ENCODE results near the gene NR2F1. TPM values are rescaled to one million over a fixed set of nuclear protein-coding genes. Genes with fewer than 3 reads are reported as not detected.

NR2F1 gene
- total RNA-seq, 1 experiment from 2014 or later = 1.3 TPM

DNA sequence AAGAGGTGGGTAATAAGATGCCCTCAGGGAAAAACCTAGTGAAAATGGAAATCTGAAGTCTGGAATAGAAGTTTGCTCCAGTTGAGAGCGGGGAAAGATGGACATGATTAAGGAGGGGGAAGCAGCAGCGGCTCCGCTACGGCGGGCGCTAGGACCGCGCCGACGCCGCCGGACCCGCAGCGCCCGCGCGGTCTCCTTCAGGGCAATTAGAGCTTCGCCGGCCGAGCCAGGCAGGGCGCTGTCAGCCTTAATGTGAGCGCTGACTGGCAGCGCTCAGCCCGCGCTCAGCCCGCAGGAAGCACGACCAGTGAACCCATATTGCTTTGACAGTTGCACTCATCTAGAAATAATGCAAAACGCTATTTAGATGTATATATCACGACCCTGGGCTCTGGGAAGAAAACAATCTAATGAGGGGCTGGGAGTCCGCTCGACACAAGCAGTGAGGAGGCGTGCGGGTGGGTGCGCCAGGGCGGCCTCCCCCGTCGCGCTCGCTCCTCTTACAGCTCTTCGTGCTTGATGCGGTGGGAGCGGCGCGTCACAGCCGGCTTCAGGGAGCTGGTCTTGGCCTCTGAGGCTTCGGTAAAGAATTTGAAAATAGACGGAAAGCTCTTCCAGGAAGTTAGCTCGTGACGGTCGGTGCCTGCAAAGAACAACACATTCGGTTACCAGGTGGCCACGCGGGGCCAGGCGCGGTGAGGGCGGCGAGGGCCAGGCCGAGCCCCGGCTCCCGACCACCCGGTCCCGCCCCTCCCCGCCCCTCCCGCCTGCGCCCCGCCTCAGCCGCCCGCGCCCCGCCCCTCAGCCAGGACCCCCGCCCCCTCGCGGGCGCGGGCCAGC lies 37.7 kb downstream of the NR2F1 start:
- Histone ChIP-seq H3K9me3 (ENCODE audit: insufficient read depth, low read depth) (no peaks in the 10 kb centered on the region), H2AFZ (peak overlapping the region; percentile 98), H3K27me3 (ENCODE audit: insufficient read depth, low read depth) (no peaks in the 10 kb centered on the region), H3K36me3 (ENCODE audit: low read depth) (no peaks in the 10 kb centered on the region), H3K27ac (peak overlapping the region; percentile 57; the same call in 1 of the 2 replicates), H3K4me2 (peak overlapping the region; percentile 98), H4K20me1 (ENCODE audit: insufficient read depth) (no peaks in the 10 kb centered on the region), H3K4me3 (peak overlapping the region; percentile 90), H3K4me1 (replicated peaks; ENCODE audit: insufficient read depth) (peaks cover 13% of the 10 kb centered on the region), H3K79me2 (ENCODE audit: low read depth) (no peaks in the 10 kb centered on the region), H3K9me2 (ENCODE audit: insufficient read depth) (no peaks in the 10 kb centered on the region; the same call in 1 of the 2 replicates), H3F3A (ENCODE audit: insufficient read depth, low read depth) (0 out of 2 replicates have a peak, but pooled peaks cover 5% of the 10 kb centered on the region)
- ChIA-PET POLR2A (ENCODE audit: unreplicated experiment) (interaction anchor here (0.6 to 0.7 kb wide), 3 partner anchors 23 to 446 kb away, joined by 3 to 7 read pairs (median 3); no protein-coding TSS in a partner anchor), CTCF (interaction anchor here (0.6 to 0.7 kb wide), 3 partner anchors 803 to 1979 kb away, joined by 3 to 8 read pairs (median 7); no protein-coding TSS in a partner anchor)
- BruUV-seq (replicated peaks) = no TSS peak
- intact Hi-C loops (cut with micrococcal nuclease; ENCODE audit: unreplicated experiment) = no loop called here
- DNase-seq = peak; percentile 55 to 58
- TF ChIP-seq EZH2 (IDR thresholded peaks at IDR 0.05; ENCODE audit: low read depth) = no peak
- TF ChIP-seq, protein P1, sequence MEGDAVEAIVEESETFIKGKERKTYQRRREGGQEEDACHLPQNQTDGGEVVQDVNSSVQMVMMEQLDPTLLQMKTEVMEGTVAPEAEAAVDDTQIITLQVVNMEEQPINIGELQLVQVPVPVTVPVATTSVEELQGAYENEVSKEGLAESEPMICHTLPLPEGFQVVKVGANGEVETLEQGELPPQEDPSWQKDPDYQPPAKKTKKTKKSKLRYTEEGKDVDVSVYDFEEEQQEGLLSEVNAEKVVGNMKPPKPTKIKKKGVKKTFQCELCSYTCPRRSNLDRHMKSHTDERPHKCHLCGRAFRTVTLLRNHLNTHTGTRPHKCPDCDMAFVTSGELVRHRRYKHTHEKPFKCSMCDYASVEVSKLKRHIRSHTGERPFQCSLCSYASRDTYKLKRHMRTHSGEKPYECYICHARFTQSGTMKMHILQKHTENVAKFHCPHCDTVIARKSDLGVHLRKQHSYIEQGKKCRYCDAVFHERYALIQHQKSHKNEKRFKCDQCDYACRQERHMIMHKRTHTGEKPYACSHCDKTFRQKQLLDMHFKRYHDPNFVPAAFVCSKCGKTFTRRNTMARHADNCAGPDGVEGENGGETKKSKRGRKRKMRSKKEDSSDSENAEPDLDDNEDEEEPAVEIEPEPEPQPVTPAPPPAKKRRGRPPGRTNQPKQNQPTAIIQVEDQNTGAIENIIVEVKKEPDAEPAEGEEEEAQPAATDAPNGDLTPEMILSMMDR (conservative IDR thresholded peaks at IDR 0.05) = no peak

DNA sequence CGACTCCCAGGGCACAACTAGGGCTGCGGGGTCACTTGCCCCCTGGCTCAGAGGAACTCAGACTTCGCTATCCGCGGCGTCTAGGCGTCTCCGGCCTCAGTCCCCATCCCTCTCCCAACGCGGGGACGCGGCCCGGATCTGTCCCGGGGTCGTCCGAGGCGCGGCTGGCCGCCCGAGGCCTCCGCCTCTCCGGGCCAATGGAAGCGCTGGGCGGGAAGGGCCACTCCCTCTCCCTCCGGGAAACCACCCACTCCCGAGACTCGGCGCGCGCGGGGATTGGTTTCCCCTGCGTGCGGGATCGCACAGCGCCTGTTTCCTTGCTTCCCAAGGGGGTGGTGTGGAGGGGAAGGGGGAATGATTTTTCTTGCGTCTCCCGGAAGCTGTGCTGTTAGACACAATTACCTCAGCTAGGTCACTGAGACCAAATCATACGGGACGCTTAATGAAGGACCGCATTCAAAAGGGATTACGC lies 38.3 kb downstream of the NR2F1 start:
- peak; percentile 53 to 73 for DNase-seq
- H3K79me2 ChIP-seq (ENCODE audit: low read depth) = no peaks in the 10 kb centered on the region
- H3K27ac ChIP-seq = peak overlapping the region; percentile 11; the same call in 1 of the 2 replicates
- BruUV-seq (replicated peaks) = no TSS peak
- H3K9me2 ChIP-seq (ENCODE audit: insufficient read depth) = no peaks in the 10 kb centered on the region; the same call in 1 of the 2 replicates
- peak overlapping the region; percentile 98 for H2AFZ ChIP-seq
- H3F3A ChIP-seq (ENCODE audit: insufficient read depth, low read depth) = 0 out of 2 replicates have a peak, but pooled peaks cover 5% of the 10 kb centered on the region
- H3K4me3 ChIP-seq = peak overlapping the region; percentile 90
- H3K27me3 ChIP-seq (ENCODE audit: insufficient read depth, low read depth) = no peaks in the 10 kb centered on the region
- no peaks in the 10 kb centered on the region for H3K9me3 ChIP-seq (ENCODE audit: insufficient read depth, low read depth)
- peaks cover 13% of the 10 kb centered on the region for H3K4me1 ChIP-seq (replicated peaks; ENCODE audit: insufficient read depth)
- CTCF ChIA-PET = no interaction called here
- H4K20me1 ChIP-seq (ENCODE audit: insufficient read depth) = no peaks in the 10 kb centered on the region
- peak overlapping the region; percentile 98 for H3K4me2 ChIP-seq
- H3K36me3 ChIP-seq (ENCODE audit: low read depth) = no peaks in the 10 kb centered on the region
- intact Hi-C loops (cut with micrococcal nuclease; ENCODE audit: unreplicated experiment) = no loop called here
- POLR2A ChIA-PET (ENCODE audit: unreplicated experiment) = interaction anchor here (0.6 to 0.7 kb wide), 3 partner anchors 21 to 446 kb away, joined by 3 to 7 read pairs (median 4); no protein-coding TSS in a partner anchor
- TF ChIP-seq, protein P1 (conservative IDR thresholded peaks at IDR 0.05) = no peak
- no peak for TF ChIP-seq EZH2 (IDR thresholded peaks at IDR 0.05; ENCODE audit: low read depth)

DNA sequence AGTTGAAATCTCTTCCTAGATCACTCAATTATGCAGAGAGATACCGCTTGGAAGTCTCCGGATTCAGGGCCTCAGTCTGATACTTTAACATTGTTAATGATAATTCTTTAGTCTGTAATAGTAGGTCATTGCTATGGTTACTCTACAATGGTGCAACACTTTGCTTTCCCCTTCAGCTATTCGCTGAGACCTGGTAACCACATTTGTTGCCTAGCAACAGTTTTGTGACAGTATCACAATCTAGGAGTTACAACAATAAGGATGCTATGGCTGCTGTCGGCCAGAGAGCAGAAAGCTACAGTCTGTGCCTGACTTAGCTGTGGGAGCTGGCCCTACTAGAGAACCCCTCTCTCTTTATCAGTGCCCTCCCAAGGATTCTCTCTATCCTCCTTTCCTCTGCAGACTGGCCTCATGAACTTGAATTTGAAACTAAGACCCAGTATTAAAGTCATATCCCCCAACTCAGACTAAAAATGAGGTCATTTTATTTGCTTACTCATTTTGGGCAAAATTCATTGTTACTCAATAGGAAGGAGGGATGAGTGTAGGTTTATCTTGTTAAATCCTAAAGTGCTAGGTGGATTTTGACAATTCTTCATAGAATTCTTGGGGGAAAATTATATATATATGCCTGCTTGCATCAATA lies 39.3 kb downstream of the NR2F1 start:
- Histone ChIP-seq H2AFZ (peak overlapping the region; percentile 98), H3K4me2 (peak overlapping the region; percentile 98), H3K27me3 (ENCODE audit: insufficient read depth, low read depth) (no peaks in the 10 kb centered on the region), H3F3A (ENCODE audit: insufficient read depth, low read depth) (0 out of 2 replicates have a peak, but pooled peaks cover 5% of the 10 kb centered on the region), H3K9me3 (ENCODE audit: insufficient read depth, low read depth) (no peaks in the 10 kb centered on the region), H3K27ac (no peak overlapping the region), H4K20me1 (ENCODE audit: insufficient read depth) (no peaks in the 10 kb centered on the region), H3K79me2 (ENCODE audit: low read depth) (no peaks in the 10 kb centered on the region), H3K36me3 (ENCODE audit: low read depth) (no peaks in the 10 kb centered on the region), H3K9me2 (ENCODE audit: insufficient read depth) (no peaks in the 10 kb centered on the region; the same call in 1 of the 2 replicates), H3K4me3 (peak overlapping the region; percentile 90; the same call in 1 of the 2 replicates), H3K4me1 (replicated peaks; ENCODE audit: insufficient read depth) (peaks cover 13% of the 10 kb centered on the region)
- POLR2A ChIA-PET (ENCODE audit: unreplicated experiment) = interaction anchor here (0.7 kb wide), 1 partner anchor 163 kb away, joined by 4 read pairs; no protein-coding TSS in a partner anchor
- intact Hi-C loops (cut with micrococcal nuclease; ENCODE audit: unreplicated experiment) = no loop called here
- BruUV-seq (replicated peaks) = no TSS peak
- no peak for TF ChIP-seq EZH2 (IDR thresholded peaks at IDR 0.05; ENCODE audit: low read depth)
- TF ChIP-seq, protein P1 (conservative IDR thresholded peaks at IDR 0.05) = no peak
- CTCF ChIA-PET = no interaction called here
- peak in 1 of 2 experiments; percentile 67 for DNase-seq
